ENCODE data around the gene CTAG1A.
"Not testable (repeated sequence)": the region's sequence is repeated elsewhere in the genome, so short reads cannot be mapped to it uniquely, and the experiment has no call there.

The CTAG1A gene

GRCh38 chrX:154582994-154583393 lies 1.9 kb upstream of the CTAG1A start:
- H3K27ac ChIP-seq: not testable (repeated sequence)

GRCh38 chrX:154590415-154590814 lies 5.5 kb downstream of the CTAG1A start:
- H3K27ac ChIP-seq: not testable (repeated sequence)

DNA sequence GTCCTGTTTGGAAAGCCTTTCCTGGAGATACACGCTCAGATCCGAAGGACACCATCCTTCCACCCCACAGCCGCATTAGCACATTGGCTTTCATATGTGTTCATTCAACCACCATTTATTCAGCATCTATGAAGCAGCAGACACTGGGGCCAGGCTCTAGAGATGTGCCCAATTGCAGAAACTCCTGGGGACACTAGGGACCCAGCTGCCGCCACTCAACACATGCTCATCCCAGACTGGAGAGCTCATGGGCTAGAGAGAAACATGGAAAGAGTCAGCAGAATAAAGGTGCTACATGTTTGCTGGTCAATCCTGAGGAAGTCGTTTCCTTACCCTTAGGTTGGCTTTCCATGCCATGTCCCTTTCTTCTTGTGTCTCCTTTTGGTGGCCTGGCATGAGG lies 7.6 kb downstream of the CTAG1A start:
- no peak overlapping the region for H3K27ac ChIP-seq
- TF ChIP-seq, protein P1, sequence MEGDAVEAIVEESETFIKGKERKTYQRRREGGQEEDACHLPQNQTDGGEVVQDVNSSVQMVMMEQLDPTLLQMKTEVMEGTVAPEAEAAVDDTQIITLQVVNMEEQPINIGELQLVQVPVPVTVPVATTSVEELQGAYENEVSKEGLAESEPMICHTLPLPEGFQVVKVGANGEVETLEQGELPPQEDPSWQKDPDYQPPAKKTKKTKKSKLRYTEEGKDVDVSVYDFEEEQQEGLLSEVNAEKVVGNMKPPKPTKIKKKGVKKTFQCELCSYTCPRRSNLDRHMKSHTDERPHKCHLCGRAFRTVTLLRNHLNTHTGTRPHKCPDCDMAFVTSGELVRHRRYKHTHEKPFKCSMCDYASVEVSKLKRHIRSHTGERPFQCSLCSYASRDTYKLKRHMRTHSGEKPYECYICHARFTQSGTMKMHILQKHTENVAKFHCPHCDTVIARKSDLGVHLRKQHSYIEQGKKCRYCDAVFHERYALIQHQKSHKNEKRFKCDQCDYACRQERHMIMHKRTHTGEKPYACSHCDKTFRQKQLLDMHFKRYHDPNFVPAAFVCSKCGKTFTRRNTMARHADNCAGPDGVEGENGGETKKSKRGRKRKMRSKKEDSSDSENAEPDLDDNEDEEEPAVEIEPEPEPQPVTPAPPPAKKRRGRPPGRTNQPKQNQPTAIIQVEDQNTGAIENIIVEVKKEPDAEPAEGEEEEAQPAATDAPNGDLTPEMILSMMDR (conservative IDR thresholded peaks at IDR 0.05): no peak

- no peak overlapping the region for H3K27ac ChIP-seq
- TF ChIP-seq, protein P1 (conservative IDR thresholded peaks at IDR 0.05): no peak
Observed at GRCh38 chrX:154593201-154593600, 8.3 kb downstream of the CTAG1A start.

- no peak overlapping the region for H3K27ac ChIP-seq
- TF ChIP-seq, protein P1 (conservative IDR thresholded peaks at IDR 0.05): no peak
Observed at GRCh38 chrX:154594491-154594890, 9.6 kb downstream of the CTAG1A start.

- TF ChIP-seq, protein P1 (conservative IDR thresholded peaks at IDR 0.05): no peak
- H3K27ac ChIP-seq: peak overlapping the region; percentile 26; the same call in 1 of the 2 replicates
Observed at GRCh38 chrX:154595559-154596249, 10.8 kb downstream of the CTAG1A start.

DNA sequence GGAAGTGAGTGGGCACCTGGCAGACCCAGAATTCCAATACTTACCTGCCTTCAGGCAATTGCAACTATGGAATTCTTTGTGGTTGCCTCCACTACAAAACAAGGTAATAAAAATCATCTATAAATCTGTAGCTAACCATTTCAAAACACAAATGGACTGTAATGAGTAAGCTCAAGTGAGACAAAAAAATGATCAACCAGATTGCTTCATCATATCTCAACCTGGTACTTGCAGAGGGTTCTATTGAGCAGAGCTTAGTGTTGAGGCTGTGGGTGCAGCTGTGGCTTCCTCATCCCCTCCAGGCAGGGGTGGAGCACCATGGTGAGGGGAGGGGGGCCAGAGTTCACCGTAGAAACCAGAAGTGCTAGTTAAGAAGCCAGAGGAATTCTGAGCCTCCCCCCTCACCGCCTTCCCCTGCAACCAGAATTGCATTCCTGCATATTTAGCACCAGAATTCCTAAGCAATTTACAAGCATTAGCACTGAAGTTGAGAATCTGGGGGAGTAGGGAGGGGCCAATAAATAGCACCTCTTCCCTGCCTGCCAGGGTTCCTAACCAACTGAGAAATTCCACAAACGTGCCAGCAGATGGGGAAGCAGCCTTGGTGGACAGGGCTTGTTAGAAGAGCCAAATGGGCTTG lies 11.5 kb downstream of the CTAG1A start:
- TF ChIP-seq, protein P1 (conservative IDR thresholded peaks at IDR 0.05): 0 out of 2 replicates have a peak, but pooled peaks have one; percentile 5
- peak overlapping the region; percentile 26; the same call in 1 of the 2 replicates for H3K27ac ChIP-seq

- no peak overlapping the region for H3K27ac ChIP-seq
- TF ChIP-seq, protein P1 (conservative IDR thresholded peaks at IDR 0.05): no peak
Observed at GRCh38 chrX:154597221-154597620, 12.3 kb downstream of the CTAG1A start.

All from VCaP (cell line).